ENCODE data around the gene SPAG8.

SPAG8 gene

GRCh38 chr9:35812025-35812602 is at the start of gene SPAG8:
TSS of gene SPAG8 (minus strand) at chr9:35812262. CDS start at chr9:35812147, 115 bp downstream.
- peak; percentile 98 for DNase-seq (ENCODE audit: low spot score)

GRCh38 chr9:35861161-35861897 is 49.3 kb upstream of the SPAG8 start:
- DNase-seq (ENCODE audit: low spot score): no peak

- no peak for DNase-seq (ENCODE audit: low spot score)
Measured at GRCh38 chr9:35859990-35860339, 47.9 kb upstream of the SPAG8 start.

GRCh38 chr9:35859310-35859989 is 47.4 kb upstream of the SPAG8 start:
- DNase-seq (ENCODE audit: low spot score): peak; percentile 29

- no peak for DNase-seq (ENCODE audit: low spot score)
Measured at GRCh38 chr9:35858458-35858857, 46.4 kb upstream of the SPAG8 start.

GRCh38 chr9:35856882-35857281 is 44.8 kb upstream of the SPAG8 start:
- DNase-seq (ENCODE audit: low spot score): no peak

- DNase-seq (ENCODE audit: low spot score): no peak
Measured at GRCh38 chr9:35856206-35856605, 44.1 kb upstream of the SPAG8 start.

GRCh38 chr9:35854091-35854762 is 42.2 kb upstream of the SPAG8 start:
- DNase-seq (ENCODE audit: low spot score): no peak

GRCh38 chr9:35852876-35853865 is 41.1 kb upstream of the SPAG8 start:
- DNase-seq (ENCODE audit: low spot score): no peak

- DNase-seq (ENCODE audit: low spot score): no peak
Measured at GRCh38 chr9:35852267-35852815, 40.3 kb upstream of the SPAG8 start.

- DNase-seq (ENCODE audit: low spot score): peak; percentile 91
Measured at GRCh38 chr9:35847792-35848572, 35.9 kb upstream of the SPAG8 start.

- DNase-seq (ENCODE audit: low spot score): no peak
Measured at GRCh38 chr9:35845824-35846771, 34.0 kb upstream of the SPAG8 start.

- DNase-seq (ENCODE audit: low spot score): peak; percentile 86
Measured at GRCh38 chr9:35844628-35845270, 32.7 kb upstream of the SPAG8 start.

GRCh38 chr9:35842795-35843194 is 30.7 kb upstream of the SPAG8 start:
- DNase-seq (ENCODE audit: low spot score): no peak

GRCh38 chr9:35842020-35842745 is 30.1 kb upstream of the SPAG8 start:
- no peak for DNase-seq (ENCODE audit: low spot score)

GRCh38 chr9:35841645-35841900 is 29.5 kb upstream of the SPAG8 start:
- DNase-seq (ENCODE audit: low spot score): no peak

GRCh38 chr9:35840881-35841644 is 29.0 kb upstream of the SPAG8 start:
- DNase-seq (ENCODE audit: low spot score): no peak

GRCh38 chr9:35839926-35840325 is 27.9 kb upstream of the SPAG8 start:
- DNase-seq (ENCODE audit: low spot score): no peak

All from hepatic stellate cell (primary cell).